ENCODE measurements around the gene PTPRG. TPM values are rescaled to one million over a fixed set of nuclear protein-coding genes. Genes with fewer than 3 reads are reported as not detected.

PTPRG gene
- total and polyA plus RNA-seq, 8 donors = 50.9 to 88.4 (median 54.4) TPM

- Histone ChIP-seq H3K4me3 (no peak overlapping the region), H3K36me3 (no peaks in the 10 kb centered on the region), H3K9me3 (no peaks in the 10 kb centered on the region), H3K27me3 (no peaks in the 10 kb centered on the region), H3K27ac (no peak overlapping the region), H3K4me1 (no peaks in the 10 kb centered on the region)
- DNase-seq (no peak), ATAC-seq (no peak)
- intact Hi-C loops (cut with DNase I) = no loop called here
- TF ChIP-seq CTCF (IDR thresholded peaks at IDR 0.05) = no peak
Measured at GRCh38 chr3:61948699-61949305, 387.4 kb downstream of the PTPRG start.

GRCh38 chr3:61954097-61954540, 392.7 kb downstream of the PTPRG start:
- intact Hi-C loops (cut with DNase I) = no loop called here
- Histone ChIP-seq H3K4me1 (no peaks in the 10 kb centered on the region), H3K36me3 (no peaks in the 10 kb centered on the region), H3K4me3 (no peak overlapping the region), H3K9me3 (no peaks in the 10 kb centered on the region), H3K27me3 (no peaks in the 10 kb centered on the region), H3K27ac (no peak overlapping the region)
- no peak for TF ChIP-seq CTCF (IDR thresholded peaks at IDR 0.05)
- ATAC-seq (peak; percentile 32), DNase-seq (no peak)

- ATAC-seq (peak; percentile 27), DNase-seq (no peak)
- intact Hi-C loops (cut with DNase I) = no loop called here
- TF ChIP-seq CTCF (IDR thresholded peaks at IDR 0.05) = no peak
- H3K27me3 ChIP-seq = no peaks in the 10 kb centered on the region
- no peak overlapping the region for H3K27ac ChIP-seq
- H3K36me3 ChIP-seq = no peaks in the 10 kb centered on the region
- no peak overlapping the region for H3K4me3 ChIP-seq
- H3K9me3 ChIP-seq = no peaks in the 10 kb centered on the region
- H3K4me1 ChIP-seq = no peaks in the 10 kb centered on the region
Measured at GRCh38 chr3:61955483-61955882, 394.1 kb downstream of the PTPRG start.

- Histone ChIP-seq H3K9me3 (no peaks in the 10 kb centered on the region), H3K36me3 (no peaks in the 10 kb centered on the region), H3K4me1 (no peaks in the 10 kb centered on the region), H3K27ac (peak overlapping the region; percentile 22 to 61), H3K27me3 (no peaks in the 10 kb centered on the region), H3K4me3 (no peak overlapping the region)
- ATAC-seq (peak; percentile 67), DNase-seq (peak in 2 of 4 donors; percentile 36 to 55)
- TF ChIP-seq CTCF (IDR thresholded peaks at IDR 0.05) = no peak
- intact Hi-C loops (cut with DNase I) = no loop called here
Measured at GRCh38 chr3:61956236-61956635, 394.9 kb downstream of the PTPRG start.

- DNase-seq = no peak
- intact Hi-C loops (cut with DNase I) = no loop called here
- H3K4me1 ChIP-seq = no peaks in the 10 kb centered on the region
Measured at GRCh38 chr3:61957259-61957658, 395.9 kb downstream of the PTPRG start.

More at GRCh38 chr3:61957259-61957658, 395.9 kb downstream of the PTPRG start:
- Histone ChIP-seq H3K9me3 (no peaks in the 10 kb centered on the region), H3K4me3 (no peak overlapping the region), H3K27ac (peak overlapping the region in 1 of 2 donors; percentile 61), H3K36me3 (no peaks in the 10 kb centered on the region), H3K27me3 (no peaks in the 10 kb centered on the region)
- no peak for TF ChIP-seq CTCF (IDR thresholded peaks at IDR 0.05)
- no peak for ATAC-seq

All from left lung (tissue), 10 donors.